GM21390 (cell line): ENCODE results near the gene CREB1.

Source experiments
- ATAC-seq: cut with Tn5 transposase; IDR thresholded peaks from one replicate; pipeline ENCODE4 v1.9.1; 2021; ENCODE audit not compliant: unreplicated experiment

Gene CREB1

DNA sequence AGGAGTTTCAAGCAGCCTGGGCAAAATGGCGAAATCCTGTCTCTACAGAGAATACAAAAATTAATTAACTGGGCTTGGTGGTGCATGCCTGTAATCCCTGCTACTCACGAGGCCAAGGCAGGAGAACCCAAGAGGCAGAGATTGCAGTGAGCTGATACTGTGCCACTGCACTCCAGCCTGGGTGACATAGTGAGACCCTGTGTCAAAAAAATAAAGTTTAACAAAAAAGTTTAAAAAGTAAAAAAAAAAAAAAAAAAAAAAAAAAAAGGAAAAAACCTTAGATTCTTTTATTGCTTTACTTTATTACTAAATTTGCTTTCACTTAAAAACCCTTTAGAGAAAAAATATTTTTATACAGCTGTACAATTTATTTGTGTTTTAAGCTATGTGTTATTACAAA lies 10.7 kb downstream of the CREB1 start:
- ATAC-seq, result no peak

DNA sequence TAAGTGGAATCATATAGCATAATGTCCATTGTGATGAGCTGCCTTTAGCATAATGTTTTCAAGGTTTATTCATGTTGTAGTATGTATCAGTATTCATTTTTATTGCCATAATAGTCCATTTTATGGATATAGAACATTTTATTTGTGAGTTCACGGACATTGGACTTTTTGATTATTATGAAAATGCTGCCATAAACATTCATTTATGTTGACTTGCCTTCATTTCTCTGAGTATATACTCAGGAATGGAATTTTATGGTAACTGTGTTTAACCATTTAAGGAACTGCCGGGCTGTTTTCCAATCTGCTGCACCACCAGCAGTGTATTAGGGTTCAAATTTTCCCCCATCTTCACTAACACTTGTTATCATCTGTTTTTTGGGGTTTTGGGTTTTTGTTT lies 12.2 kb downstream of the CREB1 start:
- ATAC-seq, result no peak

- no peak for ATAC-seq
These were observed 13.5 kb downstream of the CREB1 start for GRCh38 chr2:207543272-207543671.

- ATAC-seq, result no peak
These were observed 17.1 kb downstream of the CREB1 start for GRCh38 chr2:207546822-207547221.

GRCh38 chr2:207549145-207549544 lies 19.4 kb downstream of the CREB1 start:
- no peak for ATAC-seq

GRCh38 chr2:207558079-207558491 lies 28.3 kb downstream of the CREB1 start:
- ATAC-seq, result no peak

DNA sequence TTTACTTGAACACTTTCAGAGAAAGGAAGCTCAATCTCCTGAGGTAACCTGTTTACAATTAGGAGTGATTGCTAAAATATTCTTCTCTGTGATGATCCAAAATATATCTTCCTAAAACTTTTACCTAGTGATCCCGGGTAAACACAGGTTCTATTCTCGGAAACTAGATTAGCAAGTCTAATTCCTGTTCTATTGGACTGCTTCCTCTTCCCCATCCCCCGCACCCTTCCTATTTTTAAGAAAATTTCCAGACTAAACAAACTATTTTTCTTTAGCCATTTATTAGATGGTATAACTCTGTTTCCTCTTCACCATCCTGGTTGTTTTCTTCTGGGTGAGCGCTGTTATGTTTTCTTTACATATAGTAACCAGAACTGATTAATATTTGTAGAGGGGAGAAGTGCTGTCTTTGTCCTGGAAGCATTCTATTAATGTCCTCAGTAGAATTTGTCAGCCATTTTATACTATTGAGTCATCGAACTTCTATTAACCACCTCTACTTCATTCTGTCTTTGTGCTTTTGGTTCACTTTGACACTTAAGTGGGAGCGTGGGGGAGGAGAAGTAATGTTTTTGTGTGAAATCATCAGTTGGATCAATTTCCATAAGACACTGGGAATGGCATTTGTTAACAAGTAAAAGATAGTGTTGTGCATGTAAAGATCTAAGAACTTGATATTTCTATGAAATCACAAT lies 31.8 kb downstream of the CREB1 start:
- no peak for ATAC-seq

- no peak for ATAC-seq
These were observed 36.2 kb downstream of the CREB1 start for GRCh38 chr2:207565736-207566500.

- no peak for ATAC-seq
These were observed 37.9 kb downstream of the CREB1 start for GRCh38 chr2:207567671-207568070.

DNA sequence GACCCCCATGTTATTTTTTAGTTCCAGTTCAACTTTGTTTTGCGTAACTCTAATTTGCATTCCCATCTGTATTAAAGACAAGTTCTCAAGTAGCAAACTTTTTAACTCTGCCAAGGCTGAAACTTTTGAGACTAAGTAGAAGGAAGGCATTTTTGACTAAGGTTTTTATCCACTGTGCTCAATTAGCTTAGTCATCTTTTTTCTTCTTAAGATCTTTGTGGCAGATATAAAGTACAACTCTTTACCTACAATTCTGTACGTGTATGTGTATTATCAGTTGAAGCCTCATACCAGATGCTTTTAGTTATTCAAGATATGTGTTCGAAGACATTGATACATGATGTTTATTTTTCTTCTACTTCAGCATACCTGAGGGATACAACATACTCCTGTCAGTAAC lies 41.6 kb downstream of the CREB1 start:
- no peak for ATAC-seq

GRCh38 chr2:207584952-207585351 lies 55.2 kb downstream of the CREB1 start:
- no peak for ATAC-seq

GRCh38 chr2:207587305-207587704 lies 57.5 kb downstream of the CREB1 start:
- ATAC-seq, result no peak

- ATAC-seq, result no peak
These were observed 59.4 kb downstream of the CREB1 start for GRCh38 chr2:207589143-207589542.

DNA sequence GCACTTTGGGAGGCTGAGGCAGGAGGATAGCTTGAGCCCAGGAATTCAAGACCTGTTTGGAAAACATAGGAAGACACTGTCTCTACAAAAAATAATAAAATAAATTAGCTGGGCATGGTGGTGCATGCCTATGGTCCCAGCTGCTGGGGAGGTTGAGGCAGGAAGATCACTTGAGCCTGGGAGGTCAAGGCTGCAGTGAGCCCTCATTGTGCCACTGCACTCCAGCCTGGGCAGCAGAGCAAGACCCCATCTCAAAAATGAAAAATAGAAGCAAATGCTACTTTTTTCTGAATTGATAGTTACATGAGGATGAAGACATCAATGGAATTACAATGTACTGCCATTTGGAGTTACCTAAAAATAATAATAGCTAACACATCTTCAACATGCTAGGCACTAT lies 63.5 kb downstream of the CREB1 start:
- ATAC-seq, result no peak

GRCh38 chr2:207594264-207594663 lies 64.5 kb downstream of the CREB1 start:
- ATAC-seq, result no peak

- no peak for ATAC-seq
These were observed 65.0 kb downstream of the CREB1 start for GRCh38 chr2:207594731-207595130.

DNA sequence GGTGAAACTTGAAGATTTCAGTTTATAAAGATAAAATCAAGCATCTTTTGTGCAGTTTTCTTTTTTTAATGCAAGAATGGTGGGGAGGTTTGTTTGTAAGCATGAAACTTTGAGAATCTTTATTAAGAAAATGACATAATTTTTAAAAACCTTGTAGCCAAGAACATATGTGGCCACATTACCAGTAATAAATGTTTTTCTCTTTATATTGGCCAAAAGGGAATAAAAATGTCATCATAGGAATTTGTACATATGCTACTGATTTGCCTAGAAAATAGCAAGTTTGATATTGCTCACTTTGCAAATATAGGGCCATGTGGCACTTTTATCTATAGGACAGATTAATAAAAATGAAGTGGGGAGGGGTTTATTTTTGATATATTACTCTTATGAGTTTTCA lies 69.9 kb downstream of the CREB1 start:
- no peak for ATAC-seq

DNA sequence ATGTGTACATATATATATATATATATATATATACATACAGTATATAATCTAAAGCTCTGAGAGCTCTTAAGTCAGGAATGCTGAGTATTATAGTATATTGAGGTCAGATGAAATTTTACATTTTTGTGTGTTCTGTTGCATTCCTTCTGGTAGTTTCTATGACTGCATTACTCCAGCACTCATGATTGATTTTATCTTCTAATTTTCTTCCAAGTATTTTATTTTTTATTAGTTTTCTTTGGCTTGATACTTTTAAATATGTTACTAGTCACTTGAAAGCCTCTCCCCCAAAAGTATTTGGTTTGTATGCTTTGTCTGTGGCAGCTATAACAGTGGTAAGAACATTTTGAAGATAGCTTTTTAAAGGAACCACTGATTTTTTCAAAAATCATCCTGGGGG lies 70.5 kb downstream of the CREB1 start:
- ATAC-seq, result no peak

- no peak for ATAC-seq
These were observed 72.0 kb downstream of the CREB1 start for GRCh38 chr2:207601774-207602173.

- no peak for ATAC-seq
These were observed 73.7 kb downstream of the CREB1 start for GRCh38 chr2:207603486-207603885.

DNA sequence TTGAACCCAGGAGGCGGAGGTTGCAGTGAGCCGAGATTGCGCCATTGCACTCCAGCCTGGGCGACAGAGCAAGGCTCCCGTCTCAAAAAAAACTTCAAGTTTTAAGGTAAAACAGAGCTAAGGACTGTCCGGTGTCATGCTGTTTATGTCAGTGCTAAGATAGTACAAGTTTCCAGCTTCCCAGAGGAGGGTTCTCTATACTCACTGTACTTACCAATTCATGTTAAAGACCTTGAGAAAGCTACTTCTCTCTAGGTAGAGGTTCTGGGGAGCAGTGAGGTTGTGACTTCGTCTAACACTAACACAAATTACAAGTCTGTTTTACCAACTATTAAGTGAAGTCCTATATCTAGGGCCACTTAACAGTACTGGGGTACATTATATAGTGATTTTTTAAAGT lies 76.6 kb downstream of the CREB1 start:
- no peak for ATAC-seq

DNA sequence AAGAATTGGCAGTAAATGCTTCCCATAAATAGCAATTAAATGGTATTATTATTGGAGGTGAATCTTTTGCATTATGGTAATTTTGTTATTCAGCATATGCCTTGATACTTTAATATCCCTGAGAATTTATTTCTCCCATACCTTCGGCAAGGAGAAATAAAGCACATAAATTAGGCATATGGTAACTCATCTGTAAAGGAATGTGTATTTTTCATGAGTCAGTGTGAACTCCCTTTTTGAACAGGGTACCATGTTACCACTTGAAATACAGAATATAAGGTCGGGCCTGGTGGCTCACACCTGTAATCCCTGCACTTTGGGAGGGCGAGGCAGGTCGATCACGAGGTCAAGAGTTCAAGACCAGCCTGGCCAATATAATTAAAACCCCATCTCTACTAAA lies 77.1 kb downstream of the CREB1 start:
- ATAC-seq, result no peak

DNA sequence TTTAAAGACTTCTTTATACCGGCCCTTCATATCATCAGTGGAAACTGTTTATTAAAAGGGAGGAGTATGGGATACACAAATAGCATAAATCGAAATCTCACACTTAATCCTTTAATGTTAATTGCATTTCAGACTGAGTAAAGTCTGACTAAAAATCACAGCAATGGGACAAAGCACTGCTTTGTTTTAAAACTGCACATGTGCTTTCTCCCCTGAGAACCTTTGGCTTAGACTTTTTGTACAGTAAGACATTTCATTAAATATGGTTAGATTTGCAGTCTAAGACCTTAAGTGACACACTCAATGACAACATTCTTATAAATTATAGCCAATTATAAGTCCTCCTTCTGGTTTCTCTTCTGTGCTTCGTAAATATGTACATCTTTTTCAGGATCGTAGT lies 83.0 kb downstream of the CREB1 start:
- ATAC-seq, result no peak
